Heart left ventricle (tissue), 16 donors: ENCODE results near the gene FUBP3. TPM values are rescaled to one million over a fixed set of nuclear protein-coding genes. Genes with fewer than 3 reads are reported as not detected.

Source experiments
- ATAC-seq, 4 donors: fragments of 200-7000 bp; cut with Tn5 transposase; one replicate each; pipeline ENCODE4 v1.9.1; 2020 to 2022; ENCODE audit warnings: moderate library complexity in 4 of 4, mild to moderate bottlenecking in 3 of 4, moderate number of reproducible peaks in 1 of 4
- DNase-seq, 5 donors: peaks; one replicate each; pipeline ENCODE4 v3.0.0-alpha.2; 2020
- H3K27ac ChIP-seq, 12 donors: fragments of 200-600 bp; sonication (generic) in 4 of 12; one replicate each; pipeline versions ENCODE4 v1.5.0 to v1.8.0; 2016 to 2022; ENCODE audit warnings: mild to moderate bottlenecking in 2 of 12
- H3K27me3 ChIP-seq, 9 donors: fragments of 200-600 bp; sonication (generic) in 2 of 9; one replicate each; pipeline versions ENCODE4 v1.5.1 to v1.8.0; 2016 to 2022; ENCODE audit warnings: mild to moderate bottlenecking in 3 of 9
- H3K36me3 ChIP-seq, 9 donors: fragments of 200-600 bp; sonication (generic) in 2 of 9; one replicate each; pipeline versions ENCODE4 v1.5.0 to v1.8.0; 2018 to 2022; ENCODE audit warnings: mild to moderate bottlenecking in 2 of 9
- H3K4me1 ChIP-seq, 12 donors: fragments of 200-600 bp; sonication (generic) in 4 of 12; one replicate each; pipeline versions ENCODE4 v1.5.0 to v1.8.0; 2016 to 2022; ENCODE audit warnings: mild to moderate bottlenecking in 3 of 12
- H3K4me3 ChIP-seq, 12 donors: fragments of 200-600 bp; sonication (generic) in 4 of 12; one replicate each; pipeline versions ENCODE4 v1.5.0 to v1.8.0; 2017 to 2022; ENCODE audit warnings: mild to moderate bottlenecking in 9 of 12, moderate library complexity in 4 of 12
- H3K9me3 ChIP-seq, 12 donors: fragments of 200-600 bp; sonication (generic) in 4 of 12; one replicate each; pipeline versions ENCODE4 v1.5.0 to v1.8.0; 2016 to 2022; ENCODE audit warnings: mild to moderate bottlenecking in 1 of 12
- CTCF ChIP-seq, 12 donors: fragments of 200-600 bp; sonication (generic) in 4 of 12; IDR thresholded peaks; one replicate each; pipeline versions ENCODE4 v1.5.0 to v1.8.0; 2018 to 2022; ENCODE audit warnings: antibody characterized with exemption in 12 of 12, mild to moderate bottlenecking in 5 of 12
- POLR2A ChIP-seq, 2 donors: fragments of 450-650 bp; IDR thresholded peaks; one replicate each; pipeline ENCODE4 v1.6.1; 2017; ENCODE audit warnings: antibody characterized with exemption in 2 of 2, mild to moderate bottlenecking in 2 of 2, moderate library complexity in 2 of 2
- WGBS, 4 donors: extraction: QIAGEN DNeasy Blood & Tissue Kit in 2 of 4; methylation state at CpG; one replicate each; pipeline versions ENCODE4 v1.1.5 to v1.1.7; 2013 to 2018; 5-methylcytosine and 5-hydroxymethylcytosine counted together
- intact Hi-C, 10 donors: fragments of 100-400 bp; cut with DNase I; formaldehyde crosslinking; loops; one replicate each; pipeline versions ENCODE4 v1.11.1 to v1.14.2; 2022
- polyA plus RNA-seq, 2 donors: library from polyadenylated mRNA; stranded (reverse); fragments of 200-250 nt; gene quantifications; one replicate each; pipeline ENCODE4 v1.2.3, GENCODE V29; 2013
- total RNA-seq, 9 donors: library from RNA; depleted of rRNA in 2 of 9; stranded (reverse); fragments of >200 nt in 2 of 9; fragmentation: NEBNext Ultra II Directional in 3 of 9; extraction: Animal tissue kit (Norgen Biotek cat#: 25700) in 3 of 9; gene quantifications; one replicate each; pipeline versions ENCODE4 v1.1.0 to v1.2.4, GENCODE V29; 2016 to 2023
- donor health status: ischemic (EF 13 %, LVEDD 7.1; RV severe dilation, severe dysfunction).
- donor health status: healthy with polysubstance abuse.
- donor health status: DM: no; HTN: yes; CAD: no.
- donor health status: DM: no; HTN: no; CAD: no.
- donor health status: ischemic (EF 25% LVEDD 6.9; RV normal size, moderate dysfunction).
- donor health status: ischemic (EF 25% LVEDD 5.7; RV mildly dilated, moderate dysfunction).
- donor health status: healthy.
- donor health status: DM: yes; HTN: yes; CAD: no.
- donor health status: ischemic (EF 35%, LVEDD 5.7; RV mildly dilated, moderate dysfunction).
- donor health status: nonischemic (EF 11% LVEDD 7.7; RV severe dilation, severe dysfunction).
- donor health status: DM: yes; HTN: yes; CAD: no.
- donor health status: PGD.
- donor health status: ischemic (EF 29% LVEDD 5.4; RV normal size, mild dysfunction).
- donor health status: nonischemic (EF 23%, LVEDD 6.1; RV moderate dilation, normal function).

Gene FUBP3
- total and polyA plus RNA-seq, 11 donors = 14.4 to 39.5 (median 24.8) TPM

GRCh38 chr9:130672466-130672865 is 93.1 kb downstream of the FUBP3 start:
- H3K4me1 ChIP-seq = no peaks in the 10 kb centered on the region
- no peak overlapping the region for H3K27ac ChIP-seq
- 90 to 98% (median 90%) methylated on average over 8 of the region's 8 CpGs for WGBS, 4 donors
- DNase-seq (no peak), ATAC-seq (no peak)
- TF ChIP-seq CTCF (IDR thresholded peaks at IDR 0.05) = no peak
- no peak for TF ChIP-seq POLR2A (IDR thresholded peaks at IDR 0.05)
- H3K9me3 ChIP-seq = no peaks in the 10 kb centered on the region
- H3K27me3 ChIP-seq = peaks cover 0 to 13% (median 10%) of the 10 kb centered on the region in 9 donors
- no peaks in the 10 kb centered on the region for H3K36me3 ChIP-seq
- intact Hi-C loops = no loop called here
- no peak overlapping the region for H3K4me3 ChIP-seq

- no peak for ATAC-seq
- intact Hi-C loops = no loop called here
- 81 to 90% (median 85%) methylated on average over 7 to 12 of the region's 12 CpGs for WGBS, 4 donors
These were observed 93.7 kb downstream of the FUBP3 start for GRCh38 chr9:130672933-130673615.

GRCh38 chr9:130675396-130675795 is 96.0 kb downstream of the FUBP3 start:
- ATAC-seq (no peak), DNase-seq (no peak)
- Histone ChIP-seq H3K36me3 (no peaks in the 10 kb centered on the region), H3K4me3 (no peak overlapping the region), H3K9me3 (no peaks in the 10 kb centered on the region), H3K27me3 (peaks cover 0 to 4% (median 0%) of the 10 kb centered on the region in 9 donors), H3K27ac (no peak overlapping the region), H3K4me1 (no peaks in the 10 kb centered on the region)
- WGBS, 4 donors = 87 to 97% (median 89%) methylated on average over 7 to 13 of the region's 13 CpGs
- TF ChIP-seq CTCF (IDR thresholded peaks at IDR 0.05) = no peak
- TF ChIP-seq POLR2A (IDR thresholded peaks at IDR 0.05) = no peak
- intact Hi-C loops = no loop called here

More at GRCh38 chr9:130672933-130673615, 93.7 kb downstream of the FUBP3 start:
- no peaks in the 10 kb centered on the region for H3K36me3 ChIP-seq
- no peaks in the 10 kb centered on the region for H3K9me3 ChIP-seq
- no peaks in the 10 kb centered on the region for H3K4me1 ChIP-seq
- no peak overlapping the region for H3K4me3 ChIP-seq
- TF ChIP-seq CTCF (IDR thresholded peaks at IDR 0.05) (no peak), POLR2A (IDR thresholded peaks at IDR 0.05) (no peak)
- no peak for DNase-seq
- H3K27me3 ChIP-seq = peaks cover 0 to 7% (median 4%) of the 10 kb centered on the region in 9 donors
- H3K27ac ChIP-seq = no peak overlapping the region

GRCh38 chr9:130677252-130677651 is 97.9 kb downstream of the FUBP3 start:
- Histone ChIP-seq H3K9me3 (no peaks in the 10 kb centered on the region), H3K27ac (no peak overlapping the region), H3K36me3 (no peaks in the 10 kb centered on the region), H3K4me1 (peaks cover 0 to 15% (median 10%) of the 10 kb centered on the region in 12 donors), H3K4me3 (no peak overlapping the region), H3K27me3 (peaks cover 0 to 13% (median 5%) of the 10 kb centered on the region in 9 donors)
- 69 to 78% (median 73%) methylated on average over 6 to 7 of the region's 7 CpGs for WGBS, 4 donors
- ATAC-seq (no peak), DNase-seq (no peak)
- TF ChIP-seq CTCF (IDR thresholded peaks at IDR 0.05) (no peak), POLR2A (IDR thresholded peaks at IDR 0.05) (no peak)
- intact Hi-C loops = no loop called here
